Stimulated activated CD4-positive, alpha-beta T cell treated with anti-CD3 and anti-CD28 coated beads, Interleukin-4, amount 100 ng/mL, for 1 hour (primary cell): Measurements from ENCODE around the gene PBRM1.

Experiments
- DNase-seq: peaks from one replicate; pipeline ENCODE4 v3.0.0-alpha.2; 2020

Gene PBRM1

DNA sequence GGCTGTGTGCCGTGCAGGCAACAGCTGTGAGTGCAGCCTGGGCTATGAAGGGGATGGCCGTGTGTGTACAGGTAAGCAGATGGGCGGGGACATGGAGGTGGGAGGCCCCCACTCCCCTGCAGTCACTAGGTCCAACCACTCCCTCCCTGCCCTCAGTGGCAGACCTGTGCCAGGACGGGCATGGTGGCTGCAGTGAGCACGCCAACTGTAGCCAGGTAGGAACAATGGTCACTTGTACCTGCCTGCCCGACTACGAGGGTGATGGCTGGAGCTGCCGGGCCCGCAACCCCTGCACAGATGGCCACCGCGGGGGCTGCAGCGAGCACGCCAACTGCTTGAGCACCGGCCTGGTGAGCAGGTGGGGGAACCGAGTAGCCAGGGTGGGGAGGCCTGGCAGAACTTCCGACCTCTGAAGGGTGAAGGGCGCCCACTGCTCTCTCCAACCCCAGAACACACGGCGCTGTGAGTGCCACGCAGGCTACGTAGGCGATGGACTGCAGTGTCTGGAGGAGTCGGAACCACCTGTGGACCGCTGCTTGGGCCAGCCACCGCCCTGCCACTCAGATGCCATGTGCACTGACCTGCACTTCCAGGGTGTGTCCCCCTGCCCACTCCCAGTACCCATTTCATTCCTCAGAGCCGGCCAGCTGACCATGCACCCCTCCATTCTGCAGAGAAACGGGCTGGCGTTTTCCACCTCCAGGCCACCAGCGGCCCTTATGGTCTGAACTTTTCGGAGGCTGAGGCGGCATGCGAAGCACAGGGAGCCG, 163.6 kb downstream of the PBRM1 start:
- DNase-seq = no peak

DNA sequence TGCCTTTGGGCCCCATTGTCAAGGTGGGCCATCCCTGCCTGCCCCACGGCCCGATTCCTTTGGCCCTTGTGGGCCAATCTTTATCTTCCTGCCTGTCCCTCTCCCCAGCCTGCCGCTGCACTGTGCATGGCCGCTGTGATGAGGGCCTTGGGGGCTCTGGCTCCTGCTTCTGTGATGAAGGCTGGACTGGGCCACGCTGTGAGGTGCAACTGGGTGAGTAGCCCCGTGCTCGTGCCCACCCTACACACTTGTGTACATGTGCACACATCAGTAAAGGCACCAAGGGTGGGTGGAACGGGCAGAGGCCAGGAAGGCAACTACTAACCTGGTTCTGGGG, 164.3 kb downstream of the PBRM1 start:
- DNase-seq = no peak

DNA sequence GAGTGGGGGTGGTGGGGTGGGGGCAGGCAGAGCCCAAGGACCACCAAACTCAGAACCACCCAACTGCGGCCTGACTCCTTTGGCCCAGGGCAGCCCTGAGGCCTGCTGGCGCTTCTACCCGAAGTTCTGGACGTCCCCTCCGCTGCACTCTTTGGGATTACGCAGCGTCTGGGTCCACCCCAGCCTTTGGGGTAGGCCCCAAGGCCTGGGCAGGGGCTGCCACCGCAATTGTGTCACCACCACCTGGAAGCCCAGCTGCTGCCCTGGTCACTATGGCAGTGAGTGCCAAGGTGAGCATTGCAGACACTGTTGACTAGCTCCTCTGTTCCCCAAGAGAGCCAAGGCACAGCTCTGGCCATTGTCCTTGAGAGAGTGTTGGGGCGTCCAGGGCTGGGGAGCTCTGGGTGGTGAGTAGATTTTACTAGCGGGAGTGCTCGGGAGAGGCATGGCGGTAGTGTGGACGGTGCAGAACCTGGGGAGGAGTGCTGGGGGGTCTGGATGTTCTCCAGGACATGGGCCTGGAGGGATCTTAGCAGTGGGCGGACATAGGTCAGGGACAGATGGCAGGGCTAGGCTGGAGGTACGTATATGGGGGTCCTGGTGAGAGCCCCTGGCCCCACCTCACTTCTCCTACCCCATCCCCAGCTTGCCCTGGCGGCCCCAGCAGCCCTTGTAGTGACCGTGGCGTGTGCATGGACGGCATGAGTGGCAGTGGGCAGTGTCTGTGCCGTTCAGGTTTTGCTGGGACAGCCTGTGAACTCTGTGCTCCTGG, 164.8 kb downstream of the PBRM1 start:
- no peak for DNase-seq

DNA sequence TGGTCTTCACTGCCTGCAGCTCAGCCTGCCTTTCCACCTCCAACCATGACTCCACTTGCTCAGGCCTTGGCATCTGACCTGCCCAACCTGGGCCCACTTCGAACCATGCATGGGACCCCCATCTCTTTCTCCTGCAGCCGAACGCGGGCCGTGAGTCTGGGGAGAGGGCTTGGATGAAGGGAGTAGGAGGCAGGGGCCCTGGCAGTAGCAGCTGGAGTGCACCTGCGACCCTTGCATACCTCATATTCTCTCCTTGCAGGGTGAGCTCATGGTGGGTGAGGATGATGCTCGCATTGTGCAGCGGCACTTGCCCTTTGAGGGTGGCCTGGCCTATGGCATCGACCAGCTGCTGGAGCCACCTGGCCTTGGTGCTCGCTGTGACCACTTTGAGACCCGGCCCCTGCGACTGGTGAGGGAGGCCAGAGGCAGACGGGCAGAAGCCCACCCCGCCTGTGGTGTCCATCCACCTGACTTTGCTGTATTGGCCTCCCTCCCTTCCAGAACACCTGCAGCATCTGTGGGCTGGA, 165.5 kb downstream of the PBRM1 start:
- DNase-seq = no peak

DNA sequence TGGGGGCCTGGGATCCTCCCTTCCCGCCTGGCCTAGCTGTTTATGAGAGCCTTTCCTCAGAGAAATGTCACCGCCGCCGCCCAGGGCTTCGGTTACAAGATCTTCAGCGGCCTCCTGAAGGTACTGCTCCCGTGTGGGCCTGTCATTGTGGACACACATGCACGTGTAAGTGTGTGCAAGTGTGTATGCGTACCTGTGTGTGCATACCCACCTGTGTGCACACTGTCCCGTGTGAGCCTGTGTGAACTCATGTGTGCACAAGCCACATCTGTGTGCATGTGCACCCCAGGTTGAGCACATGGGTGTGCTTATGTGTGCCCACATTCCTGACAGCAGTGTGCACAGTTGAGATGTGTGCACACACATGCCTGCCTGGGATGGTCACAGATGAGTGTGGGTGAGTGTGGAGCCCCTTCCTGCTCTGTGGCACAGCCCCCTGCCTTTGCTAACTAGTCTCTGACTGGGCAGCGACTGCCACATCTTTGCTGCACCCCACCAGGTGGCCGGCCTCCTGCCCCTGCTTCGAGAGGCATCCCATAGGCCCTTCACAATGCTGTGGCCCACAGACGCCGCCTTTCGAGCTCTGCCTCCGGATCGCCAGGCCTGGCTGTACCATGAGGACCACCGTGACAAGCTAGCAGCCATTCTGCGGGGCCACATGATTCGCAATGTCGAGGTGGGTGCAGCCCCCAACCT, 166.1 kb downstream of the PBRM1 start:
- DNase-seq = no peak

DNA sequence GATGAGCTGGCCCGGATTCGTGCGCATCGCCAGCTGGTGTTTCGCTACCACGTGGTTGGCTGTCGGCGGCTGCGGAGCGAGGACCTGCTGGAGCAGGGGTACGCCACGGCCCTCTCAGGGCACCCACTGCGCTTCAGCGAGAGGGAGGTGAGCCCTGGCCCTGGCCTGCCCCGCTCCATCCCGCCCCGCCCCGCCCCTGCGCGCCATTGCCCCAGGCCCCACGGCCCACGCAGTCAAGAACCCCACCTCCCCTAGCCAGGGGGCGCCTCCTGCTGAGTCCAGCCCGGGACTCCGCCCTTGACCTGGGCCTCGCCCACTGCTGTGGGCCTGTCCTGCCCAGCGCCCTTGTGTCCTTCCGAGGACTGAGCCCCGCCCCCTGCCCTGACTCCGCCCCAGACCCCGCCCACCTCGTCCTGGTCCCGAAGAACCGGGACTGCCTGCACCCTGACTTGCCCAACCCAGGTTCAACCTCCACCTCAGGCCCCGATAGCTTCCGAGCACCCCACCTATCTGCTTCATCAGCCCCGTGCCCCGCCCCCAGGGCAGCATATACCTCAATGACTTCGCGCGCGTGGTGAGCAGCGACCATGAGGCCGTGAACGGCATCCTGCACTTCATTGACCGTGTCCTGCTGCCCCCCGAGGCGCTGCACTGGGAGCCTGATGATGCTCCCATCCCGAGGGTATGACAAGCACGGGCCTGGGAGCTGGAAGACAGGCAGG, 166.8 kb downstream of the PBRM1 start:
- DNase-seq = no peak

DNA sequence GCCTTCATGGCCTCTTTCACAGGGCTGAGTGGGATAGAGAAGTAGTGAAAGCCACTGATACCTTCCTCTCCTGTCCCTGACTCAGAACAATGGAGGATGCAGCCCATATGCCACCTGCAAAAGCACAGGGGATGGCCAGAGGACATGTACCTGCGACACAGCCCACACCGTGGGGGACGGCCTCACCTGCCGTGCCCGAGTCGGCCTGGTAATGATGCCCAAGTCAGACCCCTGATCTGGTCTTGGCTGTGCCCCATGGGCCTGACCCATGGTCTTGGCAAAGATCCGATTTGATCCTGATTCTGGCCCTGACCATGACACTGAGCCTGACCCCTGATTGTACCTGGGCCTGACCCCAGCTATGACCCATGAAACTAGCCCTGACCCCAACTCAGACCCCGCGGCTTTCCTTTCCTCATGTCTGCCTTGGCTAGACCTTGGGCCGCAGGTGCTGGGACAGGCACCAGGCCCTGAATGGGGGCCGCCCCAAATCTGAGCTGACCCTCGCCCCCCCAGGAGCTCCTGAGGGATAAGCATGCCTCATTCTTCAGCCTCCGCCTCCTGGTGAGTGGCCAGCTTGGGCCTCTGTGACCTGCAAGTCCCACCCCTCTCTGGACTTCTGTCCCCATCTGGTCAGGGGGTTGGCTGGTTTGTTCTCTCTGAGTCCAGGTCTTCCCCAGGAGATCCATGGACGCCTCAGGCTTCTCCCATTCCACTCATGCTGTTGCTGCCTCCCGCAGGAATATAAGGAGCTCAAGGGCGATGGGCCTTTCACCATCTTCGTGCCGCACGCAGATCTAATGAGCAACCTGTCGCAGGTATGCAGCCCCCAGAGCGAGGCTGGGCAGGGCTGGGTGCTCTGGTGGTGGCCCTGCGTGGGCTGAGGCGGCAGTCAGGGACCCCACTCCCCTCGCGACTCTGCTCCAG, 167.7 kb downstream of the PBRM1 start:
- DNase-seq = no peak

DNA sequence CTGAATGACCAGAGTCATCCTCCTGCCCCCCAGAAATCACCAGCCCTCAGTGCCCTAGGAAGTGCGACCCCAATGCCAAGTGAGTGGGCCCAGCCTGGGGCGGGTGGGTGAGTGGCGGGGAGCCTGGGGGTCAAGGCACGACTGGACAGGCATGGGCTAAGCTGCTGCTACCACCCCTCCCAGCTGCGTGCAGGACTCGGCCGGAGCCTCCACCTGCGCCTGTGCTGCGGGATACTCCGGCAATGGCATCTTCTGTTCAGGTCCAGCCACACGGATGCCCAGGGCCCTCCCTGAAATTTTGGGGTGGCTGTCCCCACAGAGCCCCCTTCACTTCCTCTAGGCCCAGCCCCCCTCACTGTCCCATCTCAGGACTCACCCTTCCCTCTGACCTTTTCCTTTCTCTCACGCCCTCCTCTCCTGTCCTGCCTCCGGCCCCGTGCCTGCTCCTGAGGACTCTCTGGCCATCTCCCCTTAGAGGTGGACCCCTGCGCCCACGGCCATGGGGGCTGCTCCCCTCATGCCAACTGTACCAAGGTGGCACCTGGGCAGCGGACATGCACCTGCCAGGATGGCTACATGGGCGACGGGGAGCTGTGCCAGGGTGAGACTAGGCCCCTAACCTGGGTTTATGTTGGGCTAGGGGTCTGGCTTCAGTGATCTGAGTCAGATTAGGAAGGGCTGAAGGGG, 169.1 kb downstream of the PBRM1 start:
- no peak for DNase-seq

DNA sequence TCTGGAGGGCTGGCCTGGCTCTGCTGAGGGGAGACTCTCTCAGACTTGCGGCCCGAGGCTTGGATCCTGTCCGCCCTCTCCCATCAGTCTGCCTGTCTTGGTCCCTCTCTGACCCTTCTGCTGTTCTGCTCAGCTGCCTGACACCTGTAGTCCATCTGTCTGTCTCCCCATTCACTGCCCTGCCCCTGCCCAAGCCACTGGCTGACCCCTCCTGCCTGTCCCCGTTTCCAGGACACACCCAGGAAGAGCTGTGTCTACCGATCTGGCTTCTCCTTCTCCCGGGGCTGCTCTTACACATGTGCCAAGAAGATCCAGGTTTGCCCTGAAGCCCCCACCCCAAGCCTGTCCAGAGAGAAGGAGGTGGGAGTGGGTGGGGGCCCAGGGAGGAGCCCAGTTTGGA, 170.5 kb downstream of the PBRM1 start:
- DNase-seq = no peak

DNA sequence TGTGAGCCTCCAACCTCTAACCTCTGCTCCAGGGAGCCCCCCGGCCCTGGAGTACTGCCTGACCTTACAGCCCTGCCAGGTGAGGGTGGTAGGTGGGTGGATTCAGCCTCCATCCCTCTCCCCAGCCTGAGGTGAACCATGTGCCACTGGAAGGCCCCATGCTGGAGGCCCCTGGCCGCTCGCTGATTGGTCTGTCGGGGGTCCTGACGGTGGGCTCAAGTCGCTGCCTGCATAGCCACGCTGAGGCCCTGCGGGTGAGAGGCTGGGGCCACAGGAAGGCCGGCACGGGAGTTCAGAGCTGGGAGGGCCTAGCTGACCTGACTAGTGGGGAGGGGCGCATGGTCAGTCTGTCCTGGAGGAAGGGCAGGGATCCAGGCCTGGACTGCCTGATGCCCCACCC, 171.1 kb downstream of the PBRM1 start:
- no peak for DNase-seq

DNA sequence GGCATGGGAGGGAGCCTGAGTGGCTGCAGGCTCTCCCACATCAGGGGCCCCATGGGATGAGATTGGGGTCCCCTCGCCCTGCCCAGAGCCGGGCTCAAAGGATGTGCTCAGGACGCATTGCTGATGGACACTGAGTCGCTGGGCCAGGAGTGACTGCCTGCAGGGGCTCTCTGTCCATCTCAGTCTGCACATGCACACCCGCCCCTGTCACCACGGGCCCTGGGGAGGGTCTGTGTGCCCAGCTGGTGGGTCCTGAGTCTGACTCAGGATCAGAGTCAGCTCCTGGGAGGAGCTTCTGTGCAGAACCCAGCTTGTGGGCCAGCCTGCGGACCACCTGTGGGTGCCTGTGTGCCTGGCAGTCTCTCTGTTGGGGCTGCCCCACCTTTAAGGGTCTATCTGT, 172.4 kb downstream of the PBRM1 start:
- no peak for DNase-seq

DNA sequence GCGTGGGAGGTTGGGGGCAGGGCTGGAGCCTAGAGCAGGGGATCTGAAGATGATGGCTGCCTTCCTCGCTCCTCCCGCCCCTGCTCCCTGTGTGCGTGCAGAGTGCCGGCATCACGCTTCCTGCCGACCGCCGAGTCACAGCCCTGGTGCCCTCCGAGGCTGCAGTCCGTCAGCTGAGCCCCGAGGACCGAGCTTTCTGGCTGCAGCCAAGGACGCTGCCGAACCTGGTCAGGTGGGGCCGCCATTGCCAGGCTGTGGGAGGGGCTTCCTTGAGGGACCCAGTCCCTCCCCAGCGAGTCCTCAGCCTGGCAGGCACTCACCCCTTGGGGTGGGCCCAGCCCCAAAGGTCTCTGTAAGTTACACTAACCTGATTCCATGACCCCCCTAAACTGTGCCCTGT, 173.0 kb downstream of the PBRM1 start:
- DNase-seq = no peak

DNA sequence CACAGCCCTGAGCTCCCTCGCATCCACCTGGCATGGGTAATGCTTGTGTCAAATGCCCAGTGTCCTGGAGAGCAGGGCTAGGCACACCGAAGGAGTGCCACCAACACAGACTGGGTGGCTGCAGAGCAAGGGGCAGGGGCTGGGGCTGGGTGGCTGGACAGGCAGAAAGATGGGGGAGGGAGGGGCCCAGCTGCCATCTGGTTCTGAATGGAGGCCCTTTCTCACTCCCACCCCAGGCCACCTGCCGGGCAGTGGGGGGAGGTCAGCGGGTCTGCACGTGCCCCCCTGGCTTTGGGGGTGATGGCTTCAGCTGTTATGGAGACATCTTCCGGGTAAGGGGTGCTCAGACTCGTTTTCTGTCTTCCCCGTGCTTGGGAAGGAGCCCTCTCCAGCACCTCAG, 173.6 kb downstream of the PBRM1 start:
- DNase-seq = no peak

DNA sequence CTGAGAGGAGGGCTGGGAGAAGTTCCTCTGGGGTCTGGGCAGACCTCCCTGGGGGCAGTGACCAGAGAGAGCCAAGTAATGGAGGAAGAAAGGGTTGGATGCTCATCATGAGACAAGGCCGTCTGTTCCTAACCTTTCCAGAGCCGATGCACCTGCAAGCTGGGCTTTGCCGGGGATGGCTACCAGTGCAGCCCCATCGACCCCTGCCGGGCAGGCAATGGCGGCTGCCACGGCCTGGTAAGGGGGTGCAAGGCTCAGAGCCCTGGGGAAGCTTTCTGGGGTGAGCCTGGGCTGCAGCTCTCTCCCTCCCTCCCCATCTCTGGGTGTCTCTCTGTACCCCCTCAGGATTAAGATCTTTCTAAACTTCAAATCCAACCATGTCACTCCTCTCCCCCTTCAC, 174.2 kb downstream of the PBRM1 start:
- no peak for DNase-seq

DNA sequence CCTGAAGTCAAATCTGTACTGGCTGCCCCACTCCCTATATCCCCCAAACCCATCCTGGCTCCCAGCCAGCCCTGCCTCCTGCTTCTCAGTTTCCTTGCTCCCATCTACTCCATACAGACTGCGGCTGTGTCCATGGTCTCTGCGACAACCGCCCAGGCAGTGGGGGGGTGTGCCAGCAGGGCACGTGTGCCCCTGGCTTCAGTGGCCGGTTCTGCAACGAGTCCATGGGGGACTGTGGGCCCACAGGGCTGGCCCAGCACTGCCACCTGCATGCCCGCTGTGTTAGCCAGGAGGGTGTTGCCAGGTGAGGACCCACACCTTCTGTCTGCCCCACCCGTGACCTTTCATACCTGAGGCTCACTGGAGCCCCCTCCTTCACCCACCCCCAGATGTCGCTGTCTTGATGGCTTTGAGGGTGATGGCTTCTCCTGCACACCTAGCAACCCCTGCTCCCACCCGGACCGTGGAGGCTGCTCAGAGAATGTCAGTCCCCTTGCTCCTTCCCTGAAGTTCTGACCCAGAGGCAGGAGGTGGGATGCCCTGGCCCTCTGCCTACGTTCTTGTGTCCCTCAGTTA, 175.9 kb downstream of the PBRM1 start:
- no peak for DNase-seq

DNA sequence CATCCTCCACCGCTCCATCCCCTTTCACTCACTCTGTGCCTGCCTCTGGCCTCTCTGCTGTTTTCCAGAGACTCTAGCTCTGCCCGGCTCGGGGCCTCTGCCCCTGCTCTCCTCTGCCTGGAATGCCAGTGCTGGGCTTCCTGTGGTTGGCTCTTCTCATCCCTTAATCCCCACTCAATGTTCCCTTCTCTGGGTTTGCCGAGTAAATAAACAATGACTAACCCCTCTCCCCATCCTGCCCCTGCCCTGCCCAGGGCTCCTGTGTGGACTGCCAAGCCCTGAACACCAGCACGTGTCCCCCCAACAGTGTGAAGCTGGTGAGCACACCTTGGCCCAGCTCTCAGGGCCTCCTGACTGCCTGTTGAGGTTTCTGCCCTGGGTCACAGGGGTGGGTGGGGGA, 178.4 kb downstream of the PBRM1 start:
- no peak for DNase-seq

DNA sequence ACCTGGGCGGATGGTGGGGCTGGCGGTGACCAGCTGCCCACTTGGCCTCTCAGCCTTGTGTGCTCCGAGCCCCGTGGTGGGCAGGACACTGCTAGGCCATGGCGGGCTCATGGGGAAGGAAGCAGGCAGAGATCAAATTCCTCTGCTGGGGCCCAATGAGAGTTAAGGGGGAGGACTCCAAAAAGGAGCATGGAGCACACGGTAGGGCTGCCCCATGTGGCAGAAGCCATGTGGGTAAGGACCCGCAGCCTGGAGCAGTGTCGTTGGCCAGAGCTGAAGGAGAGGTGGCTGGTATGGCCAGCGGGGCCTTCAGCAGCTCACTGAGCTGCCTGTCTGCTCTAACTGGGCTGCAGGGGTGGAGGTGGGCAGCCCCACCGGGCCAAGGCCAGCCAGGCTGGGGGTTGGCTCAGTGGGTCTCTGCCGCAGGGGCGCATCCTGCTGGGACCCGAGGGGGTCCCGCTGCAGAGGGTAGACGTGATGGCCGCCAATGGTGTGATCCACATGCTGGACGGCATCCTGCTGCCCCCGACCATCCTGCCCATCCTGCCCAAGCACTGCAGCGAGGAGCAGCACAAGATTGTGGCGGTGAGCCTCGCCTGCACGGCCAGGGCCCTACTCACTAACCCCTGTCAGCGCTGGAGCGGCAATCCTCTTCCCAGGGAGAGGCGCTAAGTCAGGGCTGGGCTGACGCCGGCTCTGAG, 179.3 kb downstream of the PBRM1 start:
- DNase-seq = no peak

DNA sequence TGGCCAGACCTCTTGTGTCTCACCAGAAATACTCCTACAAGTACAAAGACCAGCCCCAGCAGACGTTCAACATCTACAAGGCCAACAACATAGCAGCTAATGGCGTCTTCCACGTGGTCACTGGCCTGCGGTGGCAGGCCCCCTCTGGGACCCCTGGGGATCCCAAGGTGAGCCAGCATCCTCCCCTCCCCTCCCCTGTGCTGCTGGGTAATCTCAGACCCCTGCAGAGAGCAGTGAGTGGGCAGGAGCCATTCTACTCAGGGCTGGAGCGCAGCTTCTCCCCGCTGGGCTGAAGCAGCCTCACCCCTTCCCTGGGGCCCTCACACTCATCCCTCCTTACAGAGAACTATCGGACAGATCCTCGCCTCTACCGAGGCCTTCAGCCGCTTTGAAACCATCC, 180.7 kb downstream of the PBRM1 start:
- no peak for DNase-seq

DNA sequence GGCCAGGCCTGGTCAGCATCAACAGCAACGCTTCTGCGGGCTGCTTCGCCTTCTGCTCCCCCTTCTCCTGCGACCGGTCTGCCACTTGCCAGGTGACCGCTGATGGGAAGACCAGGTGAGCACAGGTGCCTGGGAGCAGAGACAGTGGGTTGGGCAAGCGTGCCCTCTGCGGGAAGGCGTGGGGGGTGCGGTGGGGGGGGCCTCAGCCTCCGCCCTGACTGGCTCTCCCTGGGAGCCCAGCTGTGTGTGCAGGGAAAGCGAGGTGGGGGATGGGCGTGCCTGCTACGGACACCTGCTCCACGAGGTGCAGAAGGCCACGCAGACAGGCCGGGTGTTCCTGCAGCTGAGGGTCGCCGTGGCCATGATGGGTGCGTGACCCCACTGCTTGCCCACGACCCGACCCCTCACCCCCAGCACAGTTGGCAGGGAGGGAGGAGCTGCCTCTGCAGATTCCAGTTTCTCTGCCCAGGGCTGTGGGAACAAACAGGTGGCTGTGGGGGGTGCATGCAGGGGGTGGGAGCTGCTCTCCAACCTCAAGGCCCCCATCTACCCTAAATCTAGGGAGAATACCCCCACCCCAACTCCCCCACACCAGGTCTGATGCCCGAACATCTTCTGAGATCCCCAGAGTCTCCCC, 181.8 kb downstream of the PBRM1 start:
- DNase-seq = no peak

DNA sequence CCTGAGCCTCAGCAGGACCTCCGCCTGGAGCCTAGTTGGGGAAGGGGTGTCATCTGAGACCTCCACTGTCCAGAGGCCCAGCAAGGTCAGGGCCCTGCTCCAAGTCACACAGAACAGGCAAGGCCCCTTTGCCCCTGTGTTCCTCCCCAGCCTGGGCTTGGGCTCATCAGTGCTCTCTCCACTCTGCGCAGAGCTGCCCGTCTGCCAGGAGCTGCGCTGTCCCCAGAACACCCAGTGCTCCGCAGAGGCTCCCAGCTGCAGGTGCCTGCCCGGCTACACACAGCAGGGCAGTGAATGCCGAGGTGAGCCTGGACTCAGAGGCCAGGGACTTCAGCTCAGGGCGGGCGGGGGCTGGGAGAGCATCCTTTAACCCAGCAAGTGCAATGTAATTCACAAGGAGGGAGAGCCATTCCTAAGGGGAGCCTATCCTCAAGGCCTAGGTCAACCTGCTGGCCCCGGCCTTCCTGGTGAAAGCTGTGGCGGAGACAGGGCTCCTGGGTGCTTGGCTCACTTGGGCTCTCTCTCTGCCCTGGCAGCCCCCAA, 182.8 kb downstream of the PBRM1 start:
- no peak for DNase-seq
